Measurements from ENCODE around the gene TMEM167A. TPM values are rescaled to one million over a fixed set of nuclear protein-coding genes. Genes with fewer than 3 reads are reported as not detected.

TMEM167A gene
- total and polyA plus RNA-seq, 2 of the 4 experiments (the other 2 are of a cell fraction): 34.6 to 45.1 TPM

- no CpG with 5 or more reads among the region's 2 CpGs for WGBS, 2 experiments (ENCODE audit: extremely low coverage in 2 of 2, insufficient read length in 1 of 2)
- TF ChIP-seq MAZ (IDR thresholded peaks at IDR 0.05; ENCODE audit: borderline replicate concordance, low read depth, low read length) (no peak), MXI1 (IDR thresholded peaks at IDR 0.05; ENCODE audit: borderline replicate concordance, low read depth, low read length) (no peak), NFE2L2 (IDR thresholded peaks at IDR 0.05; ENCODE audit: low read depth, low read length) (no peak), CTCF (conservative IDR thresholded peaks at IDR 0.05; ENCODE audit: low read depth, low read length) (no peak), RCOR1 (IDR thresholded peaks at IDR 0.05; ENCODE audit: insufficient replicate concordance, low read length) (no peak), POLR2A (IDR thresholded peaks at IDR 0.05; ENCODE audit: low read depth, low read length) (no peak)
- H3K9me1 ChIP-seq (ENCODE audit: insufficient read depth, low read length): no peaks in the 10 kb centered on the region
- BruUV-seq (replicated peaks): no TSS peak
- H2AK9ac ChIP-seq (replicated peaks; ENCODE audit: low read depth, low read length, poor library complexity): no peak overlapping the region
- no peaks in the 10 kb centered on the region for H3K36me3 ChIP-seq (ENCODE audit: control insufficient read depth, insufficient read depth, low read length)
- intact Hi-C loops (cut with micrococcal nuclease): no loop called here
- H3K18ac ChIP-seq (ENCODE audit: low read depth, low read length): no peak overlapping the region
- in situ Hi-C loops (cut with MboI; ENCODE audit: low sequenced_read_pairs): no loop called here
- H3K23ac ChIP-seq (ENCODE audit: low read depth, low read length): no peak overlapping the region
- H4K91ac ChIP-seq (ENCODE audit: insufficient read depth, low read depth, low read length): no peak overlapping the region
- H3K4me1 ChIP-seq (ENCODE audit: control insufficient read depth, insufficient read depth, low read length): no peaks in the 10 kb centered on the region
- H3K9me3 ChIP-seq (ENCODE audit: control insufficient read depth, insufficient read depth, low read length): no peaks in the 10 kb centered on the region
- H2BK15ac ChIP-seq (ENCODE audit: low read depth, low read length): no peak overlapping the region
- no peak overlapping the region for H3K27ac ChIP-seq (ENCODE audit: insufficient read depth, low read length)
- no peak overlapping the region for H4K5ac ChIP-seq (ENCODE audit: low read depth, low read length)
- CTCF ChIA-PET: no interaction called here
- no peak overlapping the region for H3K14ac ChIP-seq (replicated peaks; ENCODE audit: low read depth, low read length)
- H3K4me2 ChIP-seq (ENCODE audit: low read depth, low read length): no peak overlapping the region
- DNase-seq (no peak), ATAC-seq (ENCODE audit: low read depth) (no peak)
- H3K9ac ChIP-seq (ENCODE audit: low read depth, low read length): no peak overlapping the region
- no peak overlapping the region for H2BK20ac ChIP-seq (ENCODE audit: low read depth, low read length)
- no peak overlapping the region for H3K4ac ChIP-seq (ENCODE audit: low read depth, low read length)
- no peaks in the 10 kb centered on the region for H3K27me3 ChIP-seq (ENCODE audit: control insufficient read depth, insufficient read depth, low read length)
- H2AFZ ChIP-seq (replicated peaks; ENCODE audit: low read length, poor library complexity): no peak overlapping the region
- dilution Hi-C loops (cut with HindIII; ENCODE audit: low sequenced_read_pairs, unreplicated experiment): no loop called here
- no peak overlapping the region for H2BK120ac ChIP-seq (ENCODE audit: low read depth, low read length)
- H3K56ac ChIP-seq (ENCODE audit: extremely low read depth, insufficient read depth, low read length): no peak overlapping the region
- no peaks in the 10 kb centered on the region for H4K20me1 ChIP-seq (ENCODE audit: insufficient read depth, low read length)
- H2AK5ac ChIP-seq (ENCODE audit: low read depth, low read length): no peak overlapping the region
- H3K79me1 ChIP-seq (ENCODE audit: low read depth in 1 of 2, low read length in 2 of 2): no peaks in the 10 kb centered on the region
- no peak overlapping the region for H2BK5ac ChIP-seq (ENCODE audit: low read depth, low read length, poor library complexity, severe bottlenecking)
- no peak overlapping the region for H3K4me3 ChIP-seq (ENCODE audit: insufficient read depth, low read depth, low read length)
- H4K8ac ChIP-seq (ENCODE audit: low read depth in 2 of 2, low read length in 2 of 2): no peak overlapping the region
- POLR2A ChIA-PET (ENCODE audit: unreplicated experiment): no interaction called here
These were observed 73.4 kb downstream of the TMEM167A start for GRCh38 chr5:83003791-83004190.

Small RNA genes within 50 kb of the gene (microRNA-seq; reads per million reads assigned to microRNA genes)
- gene SCARNA18 (ENCODE audit: insufficient read depth, insufficient read length): not detected

Small RNA genes within 50 kb of the gene (small RNA-seq; reads per million reads assigned to genes)
- 1.7 to 88.0 (median 14.1) reads per million in 5 experiments for gene SCARNA18

Other genes with a start within 250 kb of the TMEM167A start
- 4.7 and 11.7 TPM in 2 replicates for gene XRCC4, start 153 bp upstream of the TMEM167A start, total RNA-seq (2012; rRNA removed)
- 3.1 and 3.5 TPM in 2 replicates for gene XRCC4, start 153 bp upstream of the TMEM167A start, polyA plus RNA-seq (2012; rRNA removed)

All from IMR-90 (cell line).